KOPT-K1 (cell line): Measurements from ENCODE around the gene SCYGR4.
"Not testable (repeated sequence)": the region's sequence is repeated elsewhere in the genome, so short reads cannot be mapped to it uniquely, and the experiment has no call there.

ENCODE experiments used
- H3K27ac ChIP-seq: fragments of 200-600 bp; sonication (generic); 2 replicates; pipeline ENCODE4 v1.5.1; 2016; ENCODE audit warnings: antibody characterized with exemption, mild to moderate bottlenecking, low read depth, low read length; ENCODE audit not compliant: poor library complexity, severe bottlenecking
- H3K36me3 ChIP-seq: fragments of 200-600 bp; sonication (generic); 2 replicates; pipeline ENCODE4 v1.5.1; 2017; ENCODE audit warnings: antibody characterized with exemption, mild to moderate bottlenecking, low read length, moderate library complexity; ENCODE audit not compliant: insufficient read depth
- H3K9me3 ChIP-seq: fragments of 200-600 bp; sonication (generic); 2 replicates; pipeline ENCODE4 v1.5.1; 2017; ENCODE audit warnings: antibody characterized with exemption, low read length, mild to moderate bottlenecking; ENCODE audit not compliant: insufficient read depth, poor library complexity, severe bottlenecking

The SCYGR4 gene

DNA sequence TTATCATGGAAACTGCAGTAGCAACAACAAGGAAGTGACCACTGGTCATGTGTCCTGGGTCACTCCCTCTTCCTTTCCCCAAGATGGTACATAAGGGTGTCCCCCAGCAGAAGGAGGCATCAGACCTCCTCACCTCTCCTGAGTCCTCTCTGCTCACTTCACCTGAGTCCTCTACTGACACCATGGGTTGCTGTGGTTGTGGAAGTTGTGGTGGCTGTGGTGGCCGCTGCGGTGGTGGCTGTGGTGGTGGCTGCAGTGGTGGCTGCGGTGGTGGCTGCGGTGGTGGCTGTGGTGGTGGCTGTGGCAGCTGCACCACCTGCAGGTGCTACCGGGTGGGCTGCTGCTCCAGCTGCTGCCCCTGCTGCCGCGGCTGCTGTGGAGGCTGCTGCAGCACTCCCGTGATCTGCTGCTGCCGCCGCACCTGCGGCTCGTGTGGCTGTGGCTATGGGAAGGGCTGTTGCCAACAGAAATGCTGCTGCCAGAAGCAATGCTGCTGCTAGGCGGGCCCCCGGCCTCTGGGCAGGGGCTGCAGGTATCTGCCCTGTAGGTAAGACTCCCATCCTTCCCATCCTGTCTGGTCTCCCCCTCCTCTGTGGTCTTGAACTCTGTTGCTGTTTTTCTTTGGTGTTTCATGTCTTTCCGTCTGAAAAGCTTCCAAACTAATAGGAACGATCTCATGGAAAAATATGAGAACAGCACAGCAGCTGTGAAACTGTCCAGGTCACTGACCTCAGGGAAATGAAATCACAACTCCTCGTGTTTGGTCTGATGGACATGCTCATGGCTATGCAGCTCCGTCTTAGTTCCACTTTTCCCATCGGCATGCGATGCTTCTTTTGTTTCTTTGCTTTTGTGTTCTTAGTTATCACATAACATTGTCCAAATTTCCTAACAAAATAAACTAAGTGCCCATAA, at the start of gene SCYGR4:
SCYGR4 (plus strand) TSS at position 183 of the 915 bp plus-strand sequence; CDS start at position 183, 0 bp downstream.
- Histone ChIP-seq H3K27ac (no peak within 1 kb of the TSS), H3K36me3 (no peaks in the 10 kb centered on the region), H3K9me3 (no peaks in the 10 kb centered on the region)

- H3K36me3 ChIP-seq, result no peaks in the 10 kb centered on the region
- H3K9me3 ChIP-seq, result no peaks in the 10 kb centered on the region
- no peak overlapping the region for H3K27ac ChIP-seq
These were observed 48.5 kb upstream of the SCYGR4 start for GRCh38 chr2:227568852-227569169.

DNA sequence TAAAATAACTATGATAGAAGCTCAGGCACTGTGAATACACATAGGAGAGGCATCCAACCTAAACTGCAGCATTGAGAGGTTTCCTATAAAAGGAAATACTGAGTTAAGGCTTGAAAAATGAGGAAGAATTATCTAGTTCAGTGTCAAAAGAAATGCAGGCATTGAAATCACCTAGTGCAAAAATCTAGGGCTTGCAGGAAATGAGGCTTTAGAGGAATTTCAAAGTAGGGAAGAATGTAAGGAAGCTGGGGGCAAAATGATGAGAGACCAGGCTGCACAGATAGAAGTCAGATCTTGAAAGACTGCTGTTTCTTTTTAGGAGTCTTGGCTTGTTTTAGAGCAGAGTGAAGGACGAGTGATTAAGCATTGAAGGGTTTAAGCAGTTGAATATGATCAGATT, 46.7 kb upstream of the SCYGR4 start:
- no peak overlapping the region for H3K27ac ChIP-seq

DNA sequence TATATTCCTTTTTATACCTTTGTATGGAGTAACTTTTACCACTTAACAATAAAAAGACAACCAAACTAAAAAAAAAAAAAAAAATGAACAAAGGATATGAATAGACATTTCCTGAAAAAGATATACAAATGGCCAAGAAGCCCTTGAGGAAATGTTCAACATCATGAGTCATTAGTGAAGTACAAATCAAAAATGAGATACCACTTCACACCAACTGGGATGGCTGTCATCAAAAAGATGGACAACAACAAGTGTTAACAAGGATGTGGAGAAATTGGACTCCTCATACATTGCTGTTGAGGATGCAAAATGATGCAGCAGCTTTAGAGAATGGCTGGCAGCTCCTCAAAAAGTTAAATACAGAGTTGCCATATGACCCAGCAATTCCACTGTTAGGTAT, 41.2 kb upstream of the SCYGR4 start:
- no peaks in the 10 kb centered on the region for H3K9me3 ChIP-seq
- no peak overlapping the region for H3K27ac ChIP-seq
- H3K36me3 ChIP-seq, result no peaks in the 10 kb centered on the region

More for the DNA sequence above, 46.7 kb upstream of the SCYGR4 start:
- H3K9me3 ChIP-seq, result no peaks in the 10 kb centered on the region
- no peaks in the 10 kb centered on the region for H3K36me3 ChIP-seq

GRCh38 chr2:227576812-227577211, 40.5 kb upstream of the SCYGR4 start:
- no peak overlapping the region for H3K27ac ChIP-seq
- peaks cover 4% of the 10 kb centered on the region for H3K9me3 ChIP-seq
- H3K36me3 ChIP-seq, result no peaks in the 10 kb centered on the region

DNA sequence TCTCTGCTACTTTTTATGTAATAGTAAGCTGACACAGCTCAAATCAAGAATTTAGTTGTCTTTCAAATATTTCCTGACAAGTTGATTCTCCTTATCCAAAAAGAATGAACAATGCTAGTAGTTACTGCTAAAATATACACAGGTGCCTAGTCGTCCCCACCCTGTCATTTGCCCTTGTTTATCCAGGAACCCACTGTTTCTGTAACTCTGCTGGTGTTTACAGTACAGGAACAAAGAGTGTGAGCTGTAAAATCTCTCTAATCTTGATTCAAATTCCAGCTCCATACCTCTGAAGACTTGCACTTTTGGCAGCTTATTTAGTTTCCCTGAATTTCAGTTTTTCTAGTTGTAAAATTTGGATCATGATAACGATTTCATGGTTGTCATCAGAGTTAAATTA, 39.7 kb upstream of the SCYGR4 start:
- Histone ChIP-seq H3K27ac (no peak overlapping the region), H3K9me3 (peaks cover 12% of the 10 kb centered on the region), H3K36me3 (no peaks in the 10 kb centered on the region)

- no peaks in the 10 kb centered on the region for H3K36me3 ChIP-seq
- no peak overlapping the region for H3K27ac ChIP-seq
- H3K9me3 ChIP-seq, result peaks cover 19% of the 10 kb centered on the region
These were observed 38.7 kb upstream of the SCYGR4 start for GRCh38 chr2:227578642-227579041.

- Histone ChIP-seq H3K9me3 (peaks cover 19% of the 10 kb centered on the region), H3K27ac (no peak overlapping the region), H3K36me3 (no peaks in the 10 kb centered on the region)
These were observed 37.5 kb upstream of the SCYGR4 start for GRCh38 chr2:227579791-227580190.

DNA sequence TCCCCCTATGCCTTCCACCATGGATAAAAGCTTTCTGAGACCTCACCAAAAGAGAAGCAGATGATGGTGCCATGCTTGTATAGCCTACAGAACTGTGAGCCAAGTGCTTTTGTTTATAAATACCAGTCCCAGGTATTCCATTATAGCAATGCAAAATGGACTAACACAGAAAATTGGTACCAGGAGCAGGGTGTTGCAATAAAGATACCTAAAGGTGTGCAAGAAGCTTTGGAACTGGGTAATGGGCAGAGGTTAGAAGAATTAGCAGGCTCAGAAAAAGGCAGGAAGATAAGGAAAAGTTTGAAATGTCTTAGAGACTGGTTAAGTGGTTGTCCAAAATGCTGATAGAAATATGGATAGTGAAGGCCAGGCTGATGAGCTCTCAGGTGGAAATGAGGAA, 34.9 kb upstream of the SCYGR4 start:
- no peaks in the 10 kb centered on the region for H3K36me3 ChIP-seq
- no peak overlapping the region for H3K27ac ChIP-seq
- peaks cover 26% of the 10 kb centered on the region for H3K9me3 ChIP-seq

DNA sequence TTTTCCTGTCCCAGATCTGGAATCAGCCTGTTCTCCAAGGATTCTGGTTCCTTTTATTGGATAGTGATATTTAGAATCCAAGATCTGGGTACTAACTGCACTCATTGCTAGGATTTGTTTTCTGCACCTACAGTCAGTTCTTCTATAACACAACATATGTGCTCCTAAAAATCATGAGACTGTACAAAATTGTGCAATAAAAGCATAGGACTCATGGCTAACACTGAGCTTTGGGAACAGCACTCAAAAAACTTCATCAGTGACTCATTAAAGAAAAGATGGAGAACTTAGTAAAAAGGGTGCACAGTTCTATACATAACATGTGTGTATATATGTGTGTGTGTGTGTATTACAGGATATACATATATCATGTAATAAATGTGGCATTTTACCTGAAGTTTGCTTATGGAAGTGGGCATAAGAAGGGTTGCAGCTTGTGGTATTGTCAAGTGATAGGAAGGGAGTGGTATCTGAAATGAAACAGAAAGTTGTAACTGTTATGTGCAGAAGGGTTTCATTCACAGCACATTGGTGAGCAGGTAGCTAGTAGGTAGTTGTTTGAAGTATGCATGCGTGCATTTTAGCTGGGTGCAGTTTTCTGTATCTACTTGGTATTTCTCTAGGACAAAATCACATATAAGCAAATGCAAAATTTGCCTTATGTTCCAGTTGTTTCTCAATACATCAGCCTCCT, 24.5 kb upstream of the SCYGR4 start:
- no peaks in the 10 kb centered on the region for H3K36me3 ChIP-seq
- H3K27ac ChIP-seq, result no peak overlapping the region
- peaks cover 3% of the 10 kb centered on the region for H3K9me3 ChIP-seq

DNA sequence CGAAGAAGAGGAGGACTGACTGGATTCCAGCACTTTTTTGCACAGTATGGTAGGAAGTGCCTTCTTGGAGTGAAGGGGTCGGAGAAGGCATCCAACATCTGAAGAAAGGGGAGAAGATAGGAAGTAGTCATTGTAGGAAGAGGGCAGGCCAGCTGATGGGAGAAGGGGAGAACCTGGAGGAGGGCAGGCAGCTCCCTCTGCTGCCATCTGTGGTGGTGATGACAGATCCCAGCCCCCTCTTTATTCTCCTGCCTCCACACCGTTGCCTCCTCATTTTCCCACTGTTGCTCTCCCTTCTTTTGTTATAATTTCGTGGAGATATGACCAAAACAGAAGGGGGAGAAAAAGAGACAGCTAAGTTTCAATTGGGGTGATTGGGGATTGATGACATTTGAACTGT, 21.5 kb upstream of the SCYGR4 start:
- Histone ChIP-seq H3K36me3 (no peaks in the 10 kb centered on the region), H3K9me3 (no peaks in the 10 kb centered on the region), H3K27ac (no peak overlapping the region)

GRCh38 chr2:227597036-227597435, 20.3 kb upstream of the SCYGR4 start:
- no peaks in the 10 kb centered on the region for H3K9me3 ChIP-seq
- no peaks in the 10 kb centered on the region for H3K36me3 ChIP-seq
- H3K27ac ChIP-seq, result no peak overlapping the region

DNA sequence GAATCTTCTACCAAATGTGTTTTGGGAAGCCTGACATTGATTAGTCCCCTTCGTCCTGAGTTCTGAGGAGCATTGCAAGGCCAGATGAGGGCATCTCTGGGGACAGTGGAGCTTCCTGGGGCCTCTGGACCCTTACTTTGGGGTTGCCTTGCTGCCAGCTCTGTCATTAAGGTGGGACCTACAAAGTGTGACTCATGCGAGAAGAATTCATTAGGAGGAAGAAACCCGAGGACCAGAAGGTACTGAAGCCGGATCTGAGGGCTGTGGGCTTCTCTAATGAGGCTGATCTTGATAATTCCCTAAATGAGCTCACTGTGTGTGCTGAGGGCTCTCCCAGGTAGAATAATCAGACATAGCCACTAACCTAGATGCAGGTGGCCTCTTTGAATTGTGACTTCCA, 19.3 kb upstream of the SCYGR4 start:
- H3K9me3 ChIP-seq, result no peaks in the 10 kb centered on the region
- no peak overlapping the region for H3K27ac ChIP-seq
- H3K36me3 ChIP-seq, result no peaks in the 10 kb centered on the region

- not testable (repeated sequence) for H3K9me3 ChIP-seq, H3K36me3 ChIP-seq, H3K27ac ChIP-seq
These were observed 18.3 kb upstream of the SCYGR4 start, which contains the start of gene SCYGR2 for GRCh38 chr2:227598835-227599503. Gene SCYGR2 (plus strand): TSS chr2:227598893. CDS start chr2:227598893, 0 bp downstream.

GRCh38 chr2:227602358-227602757, 14.9 kb upstream of the SCYGR4 start:
- Histone ChIP-seq H3K36me3 (no peaks in the 10 kb centered on the region), H3K9me3 (no peaks in the 10 kb centered on the region), H3K27ac (no peak overlapping the region)
